Measurements from ENCODE around the gene SLC35D1.

Gene SLC35D1

DNA sequence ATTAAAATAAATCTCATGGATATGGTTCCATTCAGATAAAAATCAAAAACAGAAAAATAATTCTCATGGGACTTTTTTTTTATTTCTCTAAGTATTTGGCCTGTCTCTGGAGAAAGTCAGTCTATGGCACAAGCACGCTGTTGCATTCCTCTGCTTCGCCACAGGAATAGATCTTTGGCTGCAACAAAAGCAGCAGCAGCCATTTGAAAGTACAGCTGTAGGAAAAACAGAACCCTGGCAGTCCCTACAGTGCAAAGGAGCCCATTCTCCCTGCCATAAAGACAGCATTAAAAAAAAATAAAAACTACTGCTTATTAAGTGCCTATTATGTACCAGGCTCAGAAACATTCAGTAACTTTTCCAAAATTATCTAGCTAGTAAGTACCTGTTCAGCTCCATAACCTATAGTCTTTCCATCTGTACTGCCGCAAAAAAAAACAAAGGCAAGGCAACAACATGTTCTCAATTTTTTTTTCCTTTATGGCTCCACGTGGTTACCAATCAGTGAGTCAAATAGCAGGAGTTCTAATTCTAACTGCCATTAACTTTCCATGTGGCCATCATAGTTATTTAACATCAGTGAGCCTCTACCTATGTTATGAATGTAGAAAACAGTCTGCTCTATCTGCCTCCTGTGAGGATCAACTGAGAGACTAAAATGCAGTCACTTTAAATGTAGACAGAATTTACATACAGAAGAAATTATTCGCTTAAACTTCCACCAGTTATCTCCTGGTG is 22.7 kb downstream of the SLC35D1 start:
- H3K79me1 ChIP-seq (ENCODE audit: low read length) = no peaks in the 10 kb centered on the region
- H3K4ac ChIP-seq (ENCODE audit: low read depth, low read length) = no peak overlapping the region
- no peaks in the 10 kb centered on the region for H3K4me1 ChIP-seq (ENCODE audit: control insufficient read depth, low read depth, low read length)
- no peak overlapping the region for H3K18ac ChIP-seq (ENCODE audit: low read length)
- H2BK15ac ChIP-seq (replicated peaks; ENCODE audit: low read depth) = no peak overlapping the region
- H2BK5ac ChIP-seq (ENCODE audit: low read length) = no peak overlapping the region
- no peak overlapping the region for H2BK120ac ChIP-seq (ENCODE audit: low read depth, low read length)
- no peaks in the 10 kb centered on the region for H3K36me3 ChIP-seq (ENCODE audit: control insufficient read depth, insufficient read depth, low read length)
- H3K56ac ChIP-seq (ENCODE audit: low read length) = no peak overlapping the region
- H3K27ac ChIP-seq (ENCODE audit: low read depth, low read length) = no peak overlapping the region
- no peak overlapping the region for H3K23ac ChIP-seq (ENCODE audit: low read length)
- H4K5ac ChIP-seq (ENCODE audit: low read length) = no peak overlapping the region
- H3K9ac ChIP-seq (ENCODE audit: low read length) = no peak overlapping the region
- no peak overlapping the region for H2AK5ac ChIP-seq (ENCODE audit: low read length)
- no peak overlapping the region for H3K4me2 ChIP-seq (ENCODE audit: low read length)
- no CpG with 5 or more reads among the region's 5 CpGs for WGBS (ENCODE audit: extremely low coverage, insufficient coverage, low lambda C conversion rate)
- H3K4me3 ChIP-seq (ENCODE audit: low read length) = no peak overlapping the region
- H3K79me2 ChIP-seq (ENCODE audit: control insufficient read depth, insufficient read depth, low read length) = no peaks in the 10 kb centered on the region
- no peak for DNase-seq
- H3K27me3 ChIP-seq (ENCODE audit: insufficient read depth, low read length, poor library complexity) = no peaks in the 10 kb centered on the region
- no peak overlapping the region for H4K8ac ChIP-seq (ENCODE audit: low read depth, low read length)

DNA sequence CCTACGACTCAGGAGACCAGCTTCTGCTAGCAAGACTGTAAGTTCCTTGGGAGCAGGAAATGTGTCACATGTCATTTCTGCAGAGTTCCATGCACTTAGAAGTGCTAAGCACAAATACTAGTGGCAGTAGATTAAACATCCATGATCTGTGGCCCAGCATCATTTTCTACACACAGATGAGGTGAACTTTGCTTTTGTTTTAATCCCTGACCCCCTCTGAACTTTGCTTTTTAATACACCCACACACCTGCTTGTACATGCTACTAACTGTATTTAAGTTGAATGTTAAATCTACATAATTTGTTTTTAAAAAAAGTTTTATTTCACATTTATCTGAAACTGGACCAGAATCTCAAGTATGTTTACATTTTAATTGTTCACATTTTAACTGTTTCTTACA is 24.5 kb downstream of the SLC35D1 start:
- Histone ChIP-seq H3K27me3 (ENCODE audit: insufficient read depth, low read length, poor library complexity) (no peaks in the 10 kb centered on the region), H3K79me2 (ENCODE audit: control insufficient read depth, insufficient read depth, low read length) (no peaks in the 10 kb centered on the region), H2AK5ac (ENCODE audit: low read length) (no peak overlapping the region), H4K5ac (ENCODE audit: low read length) (no peak overlapping the region), H3K27ac (ENCODE audit: low read depth, low read length) (no peak overlapping the region), H3K79me1 (ENCODE audit: low read length) (no peaks in the 10 kb centered on the region), H3K4me3 (ENCODE audit: low read length) (no peak overlapping the region), H3K18ac (ENCODE audit: low read length) (no peak overlapping the region), H3K9ac (ENCODE audit: low read length) (no peak overlapping the region), H3K4ac (ENCODE audit: low read depth, low read length) (no peak overlapping the region), H2BK120ac (ENCODE audit: low read depth, low read length) (no peak overlapping the region), H2BK15ac (replicated peaks; ENCODE audit: low read depth) (no peak overlapping the region), H4K8ac (ENCODE audit: low read depth, low read length) (no peak overlapping the region), H3K56ac (ENCODE audit: low read length) (no peak overlapping the region), H3K23ac (ENCODE audit: low read length) (no peak overlapping the region), H3K4me2 (ENCODE audit: low read length) (no peak overlapping the region), H2BK5ac (ENCODE audit: low read length) (no peak overlapping the region), H3K4me1 (ENCODE audit: control insufficient read depth, low read depth, low read length) (no peaks in the 10 kb centered on the region), H3K36me3 (ENCODE audit: control insufficient read depth, insufficient read depth, low read length) (no peaks in the 10 kb centered on the region)
- no CpG with 5 or more reads among the region's 1 CpG for WGBS (ENCODE audit: extremely low coverage, insufficient coverage, low lambda C conversion rate)
- no peak for DNase-seq

DNA sequence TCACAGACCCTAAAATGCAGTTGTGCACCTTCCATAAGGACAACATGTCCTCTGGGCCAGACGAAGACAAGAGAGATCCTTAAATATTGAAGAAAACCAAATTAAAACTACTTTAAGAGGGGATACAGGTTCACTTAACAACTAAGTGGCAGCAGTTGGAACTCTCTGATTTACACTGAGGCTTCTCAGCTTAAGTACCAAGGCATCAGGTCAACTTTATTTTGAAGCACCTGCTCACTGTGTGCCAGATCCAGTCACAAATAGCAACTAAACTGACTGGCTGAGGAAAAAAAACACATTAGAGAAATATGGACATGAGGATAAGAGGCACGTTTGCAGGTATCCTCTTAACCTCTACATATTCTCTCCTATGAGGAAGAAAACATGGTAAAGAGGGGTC is 33.2 kb downstream of the SLC35D1 start:
- H3K9ac ChIP-seq (ENCODE audit: low read length) = no peak overlapping the region
- H3K27ac ChIP-seq (ENCODE audit: low read depth, low read length) = peak overlapping the region; percentile 37
- no peaks in the 10 kb centered on the region for H3K79me2 ChIP-seq (ENCODE audit: control insufficient read depth, insufficient read depth, low read length)
- no peaks in the 10 kb centered on the region for H3K79me1 ChIP-seq (ENCODE audit: low read length)
- no peak overlapping the region for H3K56ac ChIP-seq (ENCODE audit: low read length)
- H3K18ac ChIP-seq (ENCODE audit: low read length) = no peak overlapping the region
- no peak overlapping the region for H2BK15ac ChIP-seq (replicated peaks; ENCODE audit: low read depth)
- H2BK120ac ChIP-seq (ENCODE audit: low read depth, low read length) = no peak overlapping the region
- H2BK5ac ChIP-seq (ENCODE audit: low read length) = no peak overlapping the region
- DNase-seq = no peak
- no peak overlapping the region for H4K8ac ChIP-seq (ENCODE audit: low read depth, low read length)
- H3K4me1 ChIP-seq (ENCODE audit: control insufficient read depth, low read depth, low read length) = peaks cover 6% of the 10 kb centered on the region
- no peaks in the 10 kb centered on the region for H3K27me3 ChIP-seq (ENCODE audit: insufficient read depth, low read length, poor library complexity)
- H3K4me2 ChIP-seq (ENCODE audit: low read length) = no peak overlapping the region
- no peak overlapping the region for H3K23ac ChIP-seq (ENCODE audit: low read length)
- H4K5ac ChIP-seq (ENCODE audit: low read length) = no peak overlapping the region
- no CpG with 5 or more reads among the region's 2 CpGs for WGBS (ENCODE audit: extremely low coverage, insufficient coverage, low lambda C conversion rate)
- H3K4me3 ChIP-seq (ENCODE audit: low read length) = no peak overlapping the region
- peaks cover 1% of the 10 kb centered on the region for H3K36me3 ChIP-seq (ENCODE audit: control insufficient read depth, insufficient read depth, low read length)
- no peak overlapping the region for H2AK5ac ChIP-seq (ENCODE audit: low read length)
- no peak overlapping the region for H3K4ac ChIP-seq (ENCODE audit: low read depth, low read length)

DNA sequence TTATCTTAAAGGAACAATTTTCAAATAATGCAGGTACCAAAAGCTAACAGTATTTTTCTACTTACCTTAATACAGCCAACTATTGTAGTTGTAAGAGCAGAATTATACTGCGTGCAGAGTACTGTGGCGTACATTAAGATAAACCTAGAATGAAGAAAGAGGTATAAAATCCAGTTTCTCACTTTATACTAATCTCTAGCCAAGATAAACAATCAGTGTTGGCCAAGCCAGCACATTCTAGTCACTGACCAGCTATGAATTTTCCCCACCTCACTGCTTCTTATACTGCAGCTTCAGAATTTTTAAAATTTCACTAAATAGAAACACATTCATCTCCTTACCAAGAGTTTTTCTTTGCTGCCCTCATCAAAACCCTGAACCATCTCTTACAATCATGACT is 33.6 kb downstream of the SLC35D1 start:
- H3K36me3 ChIP-seq (ENCODE audit: control insufficient read depth, insufficient read depth, low read length) = peaks cover 1% of the 10 kb centered on the region
- peak overlapping the region; percentile 70 for H3K27ac ChIP-seq (ENCODE audit: low read depth, low read length)

DNA sequence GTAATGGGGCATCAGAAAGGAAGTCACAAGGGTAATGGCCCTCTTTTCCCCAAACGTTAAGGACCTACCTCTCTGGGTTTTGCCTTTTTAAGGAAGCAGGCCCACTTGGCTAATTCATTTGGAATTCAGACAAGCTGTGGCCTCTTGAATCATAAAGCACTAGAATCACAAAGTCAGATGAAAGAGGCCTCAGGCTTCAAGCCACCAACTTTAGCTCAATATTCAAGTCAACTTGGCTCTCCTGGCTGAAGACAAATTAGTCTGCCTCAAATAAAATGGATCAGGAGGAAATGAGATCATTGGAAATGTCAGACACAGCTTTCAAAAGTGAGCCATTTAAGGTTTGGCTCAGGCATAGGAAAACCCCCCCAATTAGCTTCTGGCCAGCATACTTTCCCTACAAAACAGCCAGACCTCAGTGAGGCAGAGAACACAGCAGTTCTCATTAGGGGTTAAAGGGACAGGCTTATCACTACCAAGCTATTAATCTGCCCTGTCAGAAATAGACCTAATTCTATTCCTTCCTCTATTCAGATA is 34.3 kb downstream of the SLC35D1 start:
- Histone ChIP-seq H3K9ac (ENCODE audit: low read length) (no peak overlapping the region), H3K79me1 (ENCODE audit: low read length) (no peaks in the 10 kb centered on the region), H3K23ac (ENCODE audit: low read length) (no peak overlapping the region), H3K18ac (ENCODE audit: low read length) (no peak overlapping the region), H4K5ac (ENCODE audit: low read length) (no peak overlapping the region), H3K27me3 (ENCODE audit: insufficient read depth, low read length, poor library complexity) (no peaks in the 10 kb centered on the region), H3K27ac (ENCODE audit: low read depth, low read length) (peak overlapping the region; percentile 70), H2BK5ac (ENCODE audit: low read length) (no peak overlapping the region), H3K4me2 (ENCODE audit: low read length) (no peak overlapping the region), H4K8ac (ENCODE audit: low read depth, low read length) (no peak overlapping the region), H3K4ac (ENCODE audit: low read depth, low read length) (no peak overlapping the region), H2AK5ac (ENCODE audit: low read length) (no peak overlapping the region), H3K4me3 (ENCODE audit: low read length) (no peak overlapping the region), H2BK120ac (ENCODE audit: low read depth, low read length) (no peak overlapping the region), H3K36me3 (ENCODE audit: control insufficient read depth, insufficient read depth, low read length) (peaks cover 1% of the 10 kb centered on the region), H2BK15ac (replicated peaks; ENCODE audit: low read depth) (no peak overlapping the region), H3K79me2 (ENCODE audit: control insufficient read depth, insufficient read depth, low read length) (no peaks in the 10 kb centered on the region), H3K56ac (ENCODE audit: low read length) (no peak overlapping the region), H3K4me1 (ENCODE audit: control insufficient read depth, low read depth, low read length) (peaks cover 6% of the 10 kb centered on the region)
- WGBS (ENCODE audit: extremely low coverage, insufficient coverage, low lambda C conversion rate) = no CpG with 5 or more reads among the region's 1 CpG
- DNase-seq = peak; percentile 80

More for the DNA sequence above, 33.6 kb downstream of the SLC35D1 start:
- Histone ChIP-seq H3K79me1 (ENCODE audit: low read length) (no peaks in the 10 kb centered on the region), H2AK5ac (ENCODE audit: low read length) (no peak overlapping the region), H2BK120ac (ENCODE audit: low read depth, low read length) (no peak overlapping the region), H2BK15ac (replicated peaks; ENCODE audit: low read depth) (no peak overlapping the region), H4K8ac (ENCODE audit: low read depth, low read length) (no peak overlapping the region), H3K4me2 (ENCODE audit: low read length) (no peak overlapping the region), H3K23ac (ENCODE audit: low read length) (no peak overlapping the region), H2BK5ac (ENCODE audit: low read length) (no peak overlapping the region), H3K27me3 (ENCODE audit: insufficient read depth, low read length, poor library complexity) (no peaks in the 10 kb centered on the region), H3K79me2 (ENCODE audit: control insufficient read depth, insufficient read depth, low read length) (no peaks in the 10 kb centered on the region), H4K5ac (ENCODE audit: low read length) (no peak overlapping the region), H3K18ac (ENCODE audit: low read length) (no peak overlapping the region), H3K9ac (ENCODE audit: low read length) (no peak overlapping the region), H3K4me1 (ENCODE audit: control insufficient read depth, low read depth, low read length) (peaks cover 6% of the 10 kb centered on the region), H3K56ac (ENCODE audit: low read length) (no peak overlapping the region), H3K4me3 (ENCODE audit: low read length) (no peak overlapping the region), H3K4ac (ENCODE audit: low read depth, low read length) (no peak overlapping the region)
- DNase-seq = no peak
- WGBS (ENCODE audit: extremely low coverage, insufficient coverage, low lambda C conversion rate) = no CpG with 5 or more reads among the region's 2 CpGs

DNA sequence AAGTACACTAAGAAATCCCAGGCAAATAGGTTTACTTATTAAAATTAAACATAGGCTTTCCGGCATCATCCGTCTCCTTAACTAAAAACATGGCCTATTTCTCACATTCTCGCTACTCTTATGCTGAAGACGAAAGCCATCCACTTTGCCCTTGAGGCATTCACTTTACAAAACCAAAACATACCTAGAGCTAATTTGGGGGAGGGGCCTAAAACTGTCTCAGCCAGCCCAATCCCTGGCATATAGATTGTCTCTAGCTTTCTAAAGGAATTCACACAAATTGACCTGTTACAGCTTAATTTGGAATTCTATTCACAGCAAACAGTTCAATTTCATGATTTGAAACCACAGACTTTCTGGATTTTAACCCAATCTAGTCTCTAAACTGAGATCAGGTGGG is 34.8 kb downstream of the SLC35D1 start:
- no peak overlapping the region for H3K18ac ChIP-seq (ENCODE audit: low read length)
- H4K5ac ChIP-seq (ENCODE audit: low read length) = no peak overlapping the region
- H3K79me2 ChIP-seq (ENCODE audit: control insufficient read depth, insufficient read depth, low read length) = no peaks in the 10 kb centered on the region
- no peak overlapping the region for H3K4me2 ChIP-seq (ENCODE audit: low read length)
- WGBS (ENCODE audit: extremely low coverage, insufficient coverage, low lambda C conversion rate) = no CpG with 5 or more reads among the region's 4 CpGs
- H3K4ac ChIP-seq (ENCODE audit: low read depth, low read length) = no peak overlapping the region
- no peak overlapping the region for H3K4me3 ChIP-seq (ENCODE audit: low read length)
- DNase-seq = peak; percentile 69
- peak overlapping the region; percentile 70 for H3K27ac ChIP-seq (ENCODE audit: low read depth, low read length)
- H3K36me3 ChIP-seq (ENCODE audit: control insufficient read depth, insufficient read depth, low read length) = peaks cover 1% of the 10 kb centered on the region
- no peaks in the 10 kb centered on the region for H3K27me3 ChIP-seq (ENCODE audit: insufficient read depth, low read length, poor library complexity)
- H2BK120ac ChIP-seq (ENCODE audit: low read depth, low read length) = no peak overlapping the region
- H3K56ac ChIP-seq (ENCODE audit: low read length) = no peak overlapping the region
- no peak overlapping the region for H3K23ac ChIP-seq (ENCODE audit: low read length)
- H2BK15ac ChIP-seq (replicated peaks; ENCODE audit: low read depth) = no peak overlapping the region
- peaks cover 6% of the 10 kb centered on the region for H3K4me1 ChIP-seq (ENCODE audit: control insufficient read depth, low read depth, low read length)
- H2AK5ac ChIP-seq (ENCODE audit: low read length) = no peak overlapping the region
- no peak overlapping the region for H4K8ac ChIP-seq (ENCODE audit: low read depth, low read length)
- no peaks in the 10 kb centered on the region for H3K79me1 ChIP-seq (ENCODE audit: low read length)
- no peak overlapping the region for H3K9ac ChIP-seq (ENCODE audit: low read length)
- no peak overlapping the region for H2BK5ac ChIP-seq (ENCODE audit: low read length)
